H1 (cell line): ENCODE measurements around the gene TBX2. TPM values are rescaled to one million over a fixed set of nuclear protein-coding genes. Genes with fewer than 3 reads are reported as not detected.
A peak's percentile ranks its signal among the peaks of the same experiment; 100 is the strongest.

ENCODE experiments used
- CTCF ChIA-PET: fragments of 300-600 bp; sonication (Branson Sonifier 250); formaldehyde crosslinking; loops from one replicate; lab custom pipeline; 2021; ENCODE audit not compliant: partially characterized antibody; lab: Charles Lee
- POLR2A ChIA-PET: fragments of 300-600 bp; sonication (Branson Sonifier 250); formaldehyde crosslinking; loops from one replicate; lab custom pipeline; 2021; ENCODE audit warnings: inconsistent platforms; ENCODE audit not compliant: partially characterized antibody; lab: Charles Lee
- DNase-seq, 2 experiments: peaks; one replicate each; pipeline versions ENCODE4 v3.0.0 to v3.0.0-alpha.2; 2010 to 2022; ENCODE audit warnings: low spot score in 2 of 2, low read depth in 1 of 2, mixed read lengths in 1 of 2
- FAIRE-seq: peaks from 2 replicates; lab custom pipeline; 2011; peaks lifted over from hg19 to GRCh38; lab: Jason Lieb, UNC
- H2AFZ ChIP-seq: 2 replicates; pipeline ENCODE4 v1.8.1; 2012; ENCODE audit warnings: low read length, inconsistent platforms
- H2AK5ac ChIP-seq: 2 replicates; pipeline ENCODE4 v1.6.1; 2013; ENCODE audit warnings: low read depth, low read length
- H2BK120ac ChIP-seq: replicated peaks from 2 replicates; pipeline ENCODE3; 2013; ENCODE audit warnings: low read depth, low read length, inconsistent platforms
- H2BK12ac ChIP-seq: 2 replicates; pipeline ENCODE4 v1.6.1; 2013; ENCODE audit warnings: low read depth, low read length
- H2BK15ac ChIP-seq: 2 replicates; pipeline ENCODE4 v1.6.1; 2013; ENCODE audit warnings: low read length
- H2BK20ac ChIP-seq: 2 replicates; pipeline ENCODE4 v1.6.1; 2013; ENCODE audit warnings: low read length
- H2BK5ac ChIP-seq: 2 replicates; pipeline ENCODE4 v1.6.1; 2013; ENCODE audit warnings: low read depth, low read length
- H3K14ac ChIP-seq: 2 replicates; pipeline ENCODE4 v1.6.1; 2013; ENCODE audit warnings: inconsistent platforms; ENCODE audit not compliant: insufficient read length
- H3K18ac ChIP-seq: 2 replicates; pipeline ENCODE4 v1.6.1; 2013; ENCODE audit warnings: low read length; ENCODE audit errors: extremely low read depth
- H3K23ac ChIP-seq: 2 replicates; pipeline ENCODE4 v1.6.1; 2013; ENCODE audit warnings: inconsistent platforms; ENCODE audit not compliant: insufficient read length
- H3K23me2 ChIP-seq: 2 replicates; pipeline ENCODE4 v1.6.1; 2013; ENCODE audit warnings: low read depth, low read length
- H3K27ac ChIP-seq: 2 replicates; pipeline ENCODE4 v1.6.1; 2011; ENCODE audit warnings: low read depth, low read length, inconsistent platforms
- H3K27me3 ChIP-seq, 4 experiments: replicated peaks in 1 of 4; 1 replicate in 1 of 4; 2 replicates in 3 of 4; pipeline versions ENCODE4 v1.6.1 to v1.8.1; 2011 to 2013; ENCODE audit warnings: low read length in 3 of 4, mild to moderate bottlenecking in 3 of 4, inconsistent platforms in 2 of 4, mixed read lengths in 2 of 4, moderate library complexity in 1 of 4; ENCODE audit not compliant: control insufficient read depth in 3 of 4, insufficient read depth in 3 of 4; ENCODE audit errors: extremely low read depth in 1 of 4
- H3K36me3 ChIP-seq, 4 experiments: 2 replicates each; pipeline versions ENCODE4 v1.6.1 to v1.8.1; 2011 to 2013; ENCODE audit warnings: mild to moderate bottlenecking in 4 of 4, low read length in 3 of 4, moderate library complexity in 2 of 4, control low read depth in 1 of 4, inconsistent platforms in 1 of 4; ENCODE audit not compliant: insufficient read depth in 4 of 4, control insufficient read depth in 2 of 4
- H3K4ac ChIP-seq: replicated peaks from 2 replicates; pipeline ENCODE3; 2013; ENCODE audit warnings: low read length, low read depth, mixed read lengths, inconsistent platforms; ENCODE audit not compliant: insufficient read length
- H3K4me1 ChIP-seq, 4 experiments: replicated peaks in 1 of 4; 1 replicate in 1 of 4; 2 replicates in 3 of 4; pipeline versions ENCODE4 v1.6.1 to v1.8.1; 2011 to 2013; ENCODE audit warnings: low read length in 3 of 4, inconsistent platforms in 2 of 4, mixed read lengths in 1 of 4; ENCODE audit not compliant: insufficient read depth in 4 of 4, control insufficient read depth in 3 of 4
- H3K4me2 ChIP-seq, 2 experiments: 2 replicates each; pipeline versions ENCODE4 v1.6.1 to v1.8.1; 2011 to 2013; ENCODE audit warnings: low read depth in 2 of 2, low read length in 2 of 2, control low read depth in 1 of 2, inconsistent platforms in 1 of 2, mild to moderate bottlenecking in 1 of 2; ENCODE audit not compliant: insufficient read depth in 1 of 2
- H3K4me3 ChIP-seq, 4 experiments: fragments of 200-600, 300-600 bp in 1 of 4; sonication (generic), shearing (Covaris generic), sonication (Bioruptor Twin) in 1 of 4; 2 replicates each; pipeline versions ENCODE4 v1.5.1 to v1.8.1; 2011 to 2016; ENCODE audit warnings: low read length in 4 of 4, low read depth in 3 of 4, control low read depth in 2 of 4, inconsistent platforms in 2 of 4, mild to moderate bottlenecking in 2 of 4, mixed read lengths in 1 of 4, moderate library complexity in 1 of 4; ENCODE audit not compliant: insufficient read depth in 2 of 4; ENCODE audit errors: extremely low read depth in 1 of 4
- H3K56ac ChIP-seq: replicated peaks from 2 replicates; pipeline ENCODE3; 2013; ENCODE audit warnings: low read depth, mild to moderate bottlenecking, mixed read lengths, low read length, inconsistent platforms; ENCODE audit not compliant: insufficient read length
- H3K79me1 ChIP-seq: 2 replicates; pipeline ENCODE4 v1.6.1; 2013; ENCODE audit warnings: low read depth, low read length, control low read depth
- H3K79me2 ChIP-seq, 2 experiments: 2 replicates each; pipeline versions ENCODE4 v1.6.1 to v1.8.1; 2012 to 2013; ENCODE audit warnings: low read length in 2 of 2, mild to moderate bottlenecking in 2 of 2, inconsistent platforms in 1 of 2; ENCODE audit not compliant: insufficient read depth in 2 of 2, control insufficient read depth in 1 of 2
- H3K9ac ChIP-seq, 4 experiments: replicated peaks in 1 of 4; 1 replicate in 1 of 4; 2 replicates in 3 of 4; pipeline versions ENCODE4 v1.6.1 to v1.8.1; 2011 to 2013; ENCODE audit warnings: low read depth in 3 of 4, low read length in 3 of 4, control low read depth in 2 of 4, mild to moderate bottlenecking in 2 of 4, moderate library complexity in 2 of 4, inconsistent platforms in 1 of 4; ENCODE audit errors: extremely low read depth in 1 of 4
- H3K9me3 ChIP-seq, 2 experiments: 2 replicates each; pipeline versions ENCODE4 v1.6.1 to v1.8.1; 2012 to 2013; ENCODE audit warnings: mild to moderate bottlenecking in 2 of 2, moderate library complexity in 2 of 2, control low read depth in 1 of 2, inconsistent platforms in 1 of 2, low read depth in 1 of 2, low read length in 1 of 2, mixed read lengths in 1 of 2; ENCODE audit not compliant: insufficient read depth in 2 of 2
- H4K20me1 ChIP-seq, 2 experiments: replicated peaks in 1 of 2; 2 replicates each; pipeline versions ENCODE3 to v1.8.1; 2011 to 2013; ENCODE audit warnings: inconsistent platforms in 2 of 2, low read length in 2 of 2, mild to moderate bottlenecking in 1 of 2; ENCODE audit not compliant: insufficient read depth in 2 of 2, control insufficient read depth in 1 of 2
- H4K5ac ChIP-seq: 2 replicates; pipeline ENCODE4 v1.6.1; 2013; ENCODE audit warnings: low read length, low read depth, mixed read lengths, inconsistent platforms; ENCODE audit not compliant: insufficient read length
- H4K8ac ChIP-seq: 2 replicates; pipeline ENCODE4 v1.8.0; 2013; ENCODE audit warnings: mild to moderate bottlenecking, moderate library complexity, low read length, inconsistent platforms; ENCODE audit not compliant: insufficient read depth; ENCODE audit errors: extremely low read depth
- H4K91ac ChIP-seq: replicated peaks from 2 replicates; pipeline ENCODE3; 2013; ENCODE audit warnings: low read length, mixed read lengths, inconsistent platforms; ENCODE audit not compliant: insufficient read length
- CBX8 ChIP-seq: fragments of 300-800, 300-1000 bp; sonication (generic); IDR thresholded peaks from 2 replicates; pipeline ENCODE4 v1.7.1; 2016; ENCODE audit warnings: low read depth, low read length, borderline replicate concordance
- CHD1 ChIP-seq: IDR thresholded peaks from 2 replicates; pipeline ENCODE4 v1.6.1; 2012; ENCODE audit warnings: low read depth, low read length, improper control_type of control experiment
- HDAC2 ChIP-seq, 2 experiments: fragments of 300-600 bp in 1 of 2; sonication (generic) in 1 of 2; IDR thresholded peaks; 2 replicates each; pipeline ENCODE4 v1.6.1; 2011 to 2012; ENCODE audit warnings: low read depth in 2 of 2, low read length in 2 of 2, mild to moderate bottlenecking in 2 of 2, moderate library complexity in 2 of 2, borderline replicate concordance in 1 of 2, inconsistent platforms in 1 of 2
- JUND ChIP-seq: IDR thresholded peaks from 2 replicates; pipeline ENCODE4 v1.6.1; 2011; ENCODE audit warnings: mild to moderate bottlenecking, improper control_type of control experiment, low read length
- KDM1A ChIP-seq: fragments of 200-600, 300-600 bp; sonication (generic); IDR thresholded peaks from 2 replicates; pipeline ENCODE4 v1.7.1; 2016; ENCODE audit warnings: mild to moderate bottlenecking, low read length, borderline replicate concordance
- NANOG ChIP-seq: IDR thresholded peaks from 2 replicates; pipeline ENCODE4 v1.6.1; 2011; ENCODE audit warnings: low read length, low read depth, mild to moderate bottlenecking, inconsistent platforms; ENCODE audit not compliant: insufficient read depth, poor library complexity, severe bottlenecking
- POLR2AphosphoS5 ChIP-seq: IDR thresholded peaks from 2 replicates; pipeline ENCODE4 v1.6.1; 2011; ENCODE audit warnings: low read depth, low read length
- SIX5 ChIP-seq: IDR thresholded peaks from 2 replicates; pipeline ENCODE4 v1.6.1; 2011; ENCODE audit warnings: mild to moderate bottlenecking, low read depth, low read length
- WGBS, 2 experiments: shearing (Covaris generic) in 1 of 2; methylation state at CpG; one replicate each; pipeline versions ENCODE4 v1.1.6 to v1.1.7; 2013 to 2015; ENCODE audit warnings: low lambda C conversion rate in 2 of 2, mixed read lengths in 2 of 2, inconsistent platforms in 1 of 2, low coverage in 1 of 2, missing lambda C conversion rate in 1 of 2; ENCODE audit not compliant: insufficient replicate concordance in 2 of 2, insufficient coverage in 1 of 2, insufficient read length in 1 of 2; ENCODE audit errors: extremely low coverage in 1 of 2, missing lambda C conversion rate in 1 of 2; 5-methylcytosine and 5-hydroxymethylcytosine counted together
- polyA plus RNA-seq, 7 experiments: library from polyadenylated mRNA; depleted of rRNA in 3 of 7; stranded (reverse) in 5 of 7; unstranded in 2 of 7; fragments of >200 nt in 5 of 7; fragments of 200-250 nt in 2 of 7; gene quantifications; 1 replicate in 5 of 7; 2 replicates in 1 of 7; 4 replicates in 1 of 7; pipeline versions ENCODE4 v1.2.1 to v1.2.3, GENCODE V29; 2011 to 2013; ENCODE audit warnings: missing spikeins in 2 of 7, mixed read lengths in 2 of 7
- total RNA-seq: library from RNA; stranded (reverse); fragmentation: NEBNext Ultra II Directional; extraction: Animal tissue kit (Norgen Biotek cat#: 25700); gene quantifications from 2 replicates; pipeline ENCODE4 v1.2.1, GENCODE V29; 2021

The TBX2 gene
- total and polyA plus RNA-seq, 2 of the 8 experiments (the other 6 are each of a cell fraction or from before 2014, with no cell fraction given), result not detected

GRCh38 chr17:61413661-61414126 is 14.1 kb downstream of the TBX2 start:
- peak in 1 of 2 experiments; percentile 20 for DNase-seq
- H2BK12ac ChIP-seq, result 0 out of 2 replicates have a peak overlapping the region, but pooled peaks have one; percentile 30
- peaks cover 0 to 16% (median 9%) of the 10 kb centered on the region in 4 experiments; a peak in 5 of 7 replicates for H3K4me1 ChIP-seq
- H3K4ac ChIP-seq, result no peak overlapping the region
- no peak overlapping the region for H4K5ac ChIP-seq
- ChIA-PET POLR2A (interaction anchor here (0.6 to 1.1 kb wide), 2 partner anchors 38 to 46 kb away, joined by 3 read pairs; no protein-coding TSS in a partner anchor), CTCF (interaction anchor here (0.8 to 8.8 kb wide), 22 partner anchors 9 to 218 kb away, joined by 3 to 108 read pairs (median 4); partner anchors contain the start of genes TBX2 and TBX4)
- WGBS, 2 experiments, result 87% methylated on average over 8 of the region's 8 CpGs; no CpG with 5 or more reads in 1 of the 2 experiments
- no peak overlapping the region for H4K91ac ChIP-seq
- no peak overlapping the region for H3K9ac ChIP-seq
- no peak overlapping the region for H2BK5ac ChIP-seq
- no peak overlapping the region for H2AK5ac ChIP-seq
- H3K36me3 ChIP-seq, result no peaks in the 10 kb centered on the region
- H3K23me2 ChIP-seq, result peaks cover 18% of the 10 kb centered on the region
- no peak for TF ChIP-seq HDAC2 (IDR thresholded peaks at IDR 0.05; ENCODE audit: borderline replicate concordance in 1 of 2, low read depth in 2 of 2, low read length in 2 of 2)
- no peak for TF ChIP-seq CHD1
- no peak for TF ChIP-seq CBX8
- no peak for TF ChIP-seq JUND
- TF ChIP-seq POLR2AphosphoS5, result no peak
- no peak for TF ChIP-seq KDM1A
- no peak for TF ChIP-seq SIX5
- no peak for TF ChIP-seq NANOG
- TF ChIP-seq, all 59 proteins: peak for 0
- FAIRE-seq, result no peak
- peak overlapping the region in 1 of 4 experiments; percentile 65; a peak in 1 of 8 replicates for H3K4me3 ChIP-seq
- H3K56ac ChIP-seq, result no peak overlapping the region
- no peak overlapping the region for H2BK20ac ChIP-seq
- no peak overlapping the region for H3K23ac ChIP-seq
- H2AFZ ChIP-seq, result no peak overlapping the region
- H2BK15ac ChIP-seq, result no peak overlapping the region
- H3K79me2 ChIP-seq, result no peaks in the 10 kb centered on the region
- no peak overlapping the region for H3K27ac ChIP-seq
- peaks cover 2 to 4% of the 10 kb centered on the region in 2 experiments for H4K20me1 ChIP-seq
- H4K8ac ChIP-seq, result no peak overlapping the region
- no peak overlapping the region for H3K14ac ChIP-seq
- H3K79me1 ChIP-seq, result no peaks in the 10 kb centered on the region
- no peak overlapping the region for H2BK120ac ChIP-seq
- peak overlapping the region; percentile 73 to 93; a peak in 2 of 4 replicates for H3K4me2 ChIP-seq
- peaks cover 29 to 83% (median 75%) of the 10 kb centered on the region in 4 experiments for H3K27me3 ChIP-seq
- no peak overlapping the region for H3K18ac ChIP-seq
- H3K9me3 ChIP-seq, result no peaks in the 10 kb centered on the region
